ENCODE measurements around the gene LAPTM5.
"Not testable (repeated sequence)": the region's sequence is repeated elsewhere in the genome, so short reads cannot be mapped to it uniquely, and the experiment has no call there.

The LAPTM5 gene

DNA sequence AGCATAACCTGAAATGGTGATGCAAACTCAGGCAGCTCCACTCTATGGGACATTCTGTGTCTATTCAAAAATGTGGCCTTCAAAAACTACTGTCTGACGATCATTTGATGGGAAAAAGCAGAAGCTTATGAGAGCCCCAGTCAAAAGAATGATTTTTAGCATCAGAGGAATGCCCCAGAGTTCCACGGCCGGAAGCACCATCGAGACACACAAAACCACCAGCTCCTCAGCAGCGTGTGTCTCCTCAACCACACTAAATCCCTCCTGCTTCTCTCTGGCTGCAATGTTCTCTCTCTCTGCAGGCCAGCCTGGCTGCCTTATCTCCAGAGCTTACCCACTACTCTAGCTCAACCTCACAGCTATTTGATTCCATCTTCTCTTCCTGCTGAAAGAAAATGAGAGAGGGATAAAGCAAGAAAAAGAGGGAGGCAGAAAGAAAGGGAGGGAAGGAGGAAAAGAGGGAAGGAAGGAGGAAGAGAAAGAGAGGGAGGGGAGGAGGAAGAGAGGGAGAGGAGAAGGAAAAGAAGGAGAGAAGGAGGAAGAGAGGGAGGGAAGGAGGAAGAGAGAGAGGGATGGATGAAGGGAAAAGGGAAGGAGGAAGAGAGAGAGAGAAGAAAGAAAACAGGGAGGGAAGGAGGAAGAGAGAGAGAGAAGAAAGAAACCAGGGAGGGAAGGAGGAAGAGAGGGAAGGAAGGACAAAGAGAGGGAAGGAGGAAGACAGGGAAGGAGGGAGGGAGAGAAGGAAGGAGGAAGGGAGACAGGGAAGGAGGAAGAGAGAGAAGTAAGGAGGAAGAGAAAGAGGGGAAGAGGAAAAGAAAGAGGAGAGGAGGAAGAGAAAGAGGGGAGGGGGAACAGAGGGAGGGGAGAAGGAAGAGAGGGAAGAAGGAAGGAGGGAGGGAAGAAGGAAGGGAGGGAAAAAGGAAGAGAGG, 33.5 kb upstream of the LAPTM5 start:
- TF ChIP-seq, protein P1, sequence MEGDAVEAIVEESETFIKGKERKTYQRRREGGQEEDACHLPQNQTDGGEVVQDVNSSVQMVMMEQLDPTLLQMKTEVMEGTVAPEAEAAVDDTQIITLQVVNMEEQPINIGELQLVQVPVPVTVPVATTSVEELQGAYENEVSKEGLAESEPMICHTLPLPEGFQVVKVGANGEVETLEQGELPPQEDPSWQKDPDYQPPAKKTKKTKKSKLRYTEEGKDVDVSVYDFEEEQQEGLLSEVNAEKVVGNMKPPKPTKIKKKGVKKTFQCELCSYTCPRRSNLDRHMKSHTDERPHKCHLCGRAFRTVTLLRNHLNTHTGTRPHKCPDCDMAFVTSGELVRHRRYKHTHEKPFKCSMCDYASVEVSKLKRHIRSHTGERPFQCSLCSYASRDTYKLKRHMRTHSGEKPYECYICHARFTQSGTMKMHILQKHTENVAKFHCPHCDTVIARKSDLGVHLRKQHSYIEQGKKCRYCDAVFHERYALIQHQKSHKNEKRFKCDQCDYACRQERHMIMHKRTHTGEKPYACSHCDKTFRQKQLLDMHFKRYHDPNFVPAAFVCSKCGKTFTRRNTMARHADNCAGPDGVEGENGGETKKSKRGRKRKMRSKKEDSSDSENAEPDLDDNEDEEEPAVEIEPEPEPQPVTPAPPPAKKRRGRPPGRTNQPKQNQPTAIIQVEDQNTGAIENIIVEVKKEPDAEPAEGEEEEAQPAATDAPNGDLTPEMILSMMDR (IDR thresholded peaks at IDR 0.05; ENCODE audit: low read depth, low read length) = no peak
- no peak for DNase-seq (ENCODE audit: extremely low read depth, low read depth)

- not testable (repeated sequence) for DNase-seq (ENCODE audit: extremely low read depth, low read depth)
These were observed 32.6 kb upstream of the LAPTM5 start for GRCh38 chr1:30790256-30790525.

- no peak for DNase-seq (ENCODE audit: extremely low read depth, low read depth)
These were observed 32.0 kb upstream of the LAPTM5 start for GRCh38 chr1:30789388-30790255.

GRCh38 chr1:30788580-30789387, 31.2 kb upstream of the LAPTM5 start:
- TF ChIP-seq, protein P1 (IDR thresholded peaks at IDR 0.05; ENCODE audit: low read depth, low read length) = no peak
- DNase-seq (ENCODE audit: extremely low read depth, low read depth) = no peak

More at GRCh38 chr1:30789388-30790255, 32.0 kb upstream of the LAPTM5 start:
- TF ChIP-seq, protein P1 (IDR thresholded peaks at IDR 0.05; ENCODE audit: low read depth, low read length) = no peak

DNA sequence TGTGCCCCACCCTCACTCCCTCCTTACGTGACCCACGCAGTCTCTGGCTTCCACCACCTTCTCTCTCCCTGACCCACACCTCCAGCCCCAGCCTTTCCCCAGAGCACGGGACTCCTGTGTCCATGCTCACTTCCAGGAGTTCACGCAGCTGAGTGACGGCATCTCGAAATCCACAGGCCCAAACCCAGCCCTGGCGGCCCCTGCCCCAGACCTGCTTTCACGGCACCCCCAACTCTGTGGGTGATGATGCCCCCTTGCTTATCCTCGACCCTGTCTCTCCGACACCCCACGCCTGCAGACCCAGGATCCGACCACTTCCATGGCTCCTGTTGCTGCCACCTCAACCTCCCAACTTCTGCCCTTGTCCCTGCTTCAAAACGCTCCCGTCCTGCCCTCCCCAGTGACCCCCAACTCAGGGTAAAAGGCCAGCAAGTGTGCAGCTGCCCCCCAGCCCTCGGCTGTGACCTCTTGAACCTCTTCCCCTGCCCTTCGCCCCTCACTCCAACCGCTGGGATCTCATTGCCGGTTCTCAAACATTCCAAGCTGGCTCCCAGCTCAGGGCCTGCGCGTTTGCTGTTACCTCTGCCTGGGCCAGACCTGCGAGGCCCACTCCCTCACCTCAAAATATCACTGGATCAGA, 30.4 kb upstream of the LAPTM5 start:
- DNase-seq (ENCODE audit: extremely low read depth, low read depth) = no peak
- TF ChIP-seq, protein P1 (IDR thresholded peaks at IDR 0.05; ENCODE audit: low read depth, low read length) = no peak

GRCh38 chr1:30787266-30787665, 29.7 kb upstream of the LAPTM5 start:
- TF ChIP-seq, protein P1 (IDR thresholded peaks at IDR 0.05; ENCODE audit: low read depth, low read length) = no peak
- no peak for DNase-seq (ENCODE audit: extremely low read depth, low read depth)

All from AG09319 (cell line).